HG03457 (cell line): Measurements from ENCODE around the gene NLK.
"Not testable (repeated sequence)": the region's sequence is repeated elsewhere in the genome, so short reads cannot be mapped to it uniquely, and the experiment has no call there.

Experiments
- ATAC-seq: cut with Tn5 transposase; IDR thresholded peaks from one replicate; pipeline ENCODE4 v1.9.1; 2021; ENCODE audit warnings: moderate number of reproducible peaks; ENCODE audit not compliant: unreplicated experiment

The NLK gene

DNA sequence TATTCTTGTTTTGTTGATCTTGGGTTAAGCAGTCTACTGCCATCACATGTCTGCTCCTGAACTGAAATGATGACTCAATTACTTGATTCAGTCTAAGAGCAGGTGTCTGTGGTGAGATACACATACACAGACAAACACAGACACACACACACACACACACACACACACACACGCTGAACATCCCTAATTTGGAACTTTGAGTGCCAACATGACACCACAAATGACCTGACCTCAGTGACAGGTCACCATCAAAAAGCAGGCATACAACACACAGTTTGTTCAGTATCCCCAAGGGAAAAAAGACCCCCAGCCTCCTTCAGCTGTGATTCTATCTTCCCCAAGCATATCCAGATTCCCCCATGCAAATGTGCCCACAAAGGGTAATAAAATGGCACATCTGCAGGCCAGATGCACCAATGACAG is 146.4 kb downstream of the NLK start:
- ATAC-seq = no peak

DNA sequence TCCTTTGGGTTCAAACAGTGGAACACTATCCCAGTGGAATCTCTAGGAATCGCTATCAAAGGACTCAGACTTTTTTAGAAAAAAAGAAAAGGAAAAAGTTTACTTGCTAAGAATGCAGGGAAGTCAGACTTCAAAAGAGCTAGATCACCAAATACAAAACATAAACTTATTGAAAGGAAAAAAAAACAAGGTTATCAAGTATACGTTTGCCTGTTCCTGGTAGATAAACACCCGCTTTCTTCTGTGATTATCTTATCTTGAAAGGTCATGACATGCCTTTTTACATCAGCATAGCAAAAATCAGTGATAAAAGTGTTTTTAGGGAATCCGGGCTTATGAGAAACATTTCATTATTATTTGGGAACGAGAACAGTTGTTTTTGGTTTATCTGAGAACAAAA is 147.2 kb downstream of the NLK start:
- no peak for ATAC-seq

DNA sequence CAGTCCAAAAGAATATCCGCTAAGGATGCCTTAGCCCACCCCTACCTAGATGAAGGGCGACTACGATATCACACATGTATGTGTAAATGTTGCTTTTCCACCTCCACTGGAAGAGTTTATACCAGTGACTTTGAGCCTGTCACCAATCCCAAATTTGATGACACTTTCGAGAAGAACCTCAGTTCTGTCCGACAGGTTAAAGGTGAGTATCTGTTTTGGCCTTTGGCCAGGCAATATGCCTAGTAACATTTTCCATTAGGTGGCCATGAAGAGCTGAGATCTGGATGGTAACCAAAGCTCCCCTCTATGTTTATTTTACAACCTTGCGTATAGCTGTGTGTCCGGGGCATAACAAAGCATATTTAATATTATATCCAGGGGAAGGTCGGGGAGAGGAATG is 148.5 kb downstream of the NLK start:
- ATAC-seq = no peak

DNA sequence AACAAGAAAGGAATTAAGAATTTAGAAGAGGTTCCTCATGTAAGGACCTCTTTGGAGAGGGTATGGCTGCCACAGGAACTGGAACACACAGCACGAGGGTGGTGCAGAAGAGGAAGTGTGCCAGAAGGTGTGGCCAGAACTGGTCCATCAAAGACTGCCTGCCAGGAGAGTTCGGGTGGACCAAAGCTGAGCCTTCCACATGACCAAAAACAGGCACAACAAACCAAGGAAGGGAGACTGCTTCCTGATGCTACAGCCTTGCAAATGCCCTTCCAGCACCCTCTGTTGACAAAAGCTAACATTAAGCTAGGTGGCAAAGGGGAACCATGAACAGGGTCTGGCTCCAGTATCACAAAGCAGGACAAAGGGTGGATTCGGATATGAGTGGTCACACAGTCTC is 150.8 kb downstream of the NLK start:
- ATAC-seq = no peak

DNA sequence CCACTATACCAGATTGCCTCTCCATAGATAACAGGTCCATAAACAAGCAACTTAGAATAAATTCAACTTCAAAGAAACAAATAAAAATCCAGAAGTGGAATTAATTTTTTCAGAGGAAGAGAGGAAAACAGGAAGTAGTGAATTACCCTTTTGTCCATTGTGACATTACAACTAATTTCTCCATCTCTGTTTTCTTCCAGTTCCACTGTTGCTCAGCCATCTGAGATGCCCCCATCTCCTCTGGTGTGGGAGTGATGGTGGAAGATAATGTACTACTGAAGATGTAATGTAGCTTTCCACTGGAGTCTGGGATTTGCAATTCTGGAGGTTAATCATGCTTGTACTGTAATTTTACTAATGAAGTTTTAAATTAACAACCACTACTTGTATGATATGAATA is 151.9 kb downstream of the NLK start:
- ATAC-seq = no peak

DNA sequence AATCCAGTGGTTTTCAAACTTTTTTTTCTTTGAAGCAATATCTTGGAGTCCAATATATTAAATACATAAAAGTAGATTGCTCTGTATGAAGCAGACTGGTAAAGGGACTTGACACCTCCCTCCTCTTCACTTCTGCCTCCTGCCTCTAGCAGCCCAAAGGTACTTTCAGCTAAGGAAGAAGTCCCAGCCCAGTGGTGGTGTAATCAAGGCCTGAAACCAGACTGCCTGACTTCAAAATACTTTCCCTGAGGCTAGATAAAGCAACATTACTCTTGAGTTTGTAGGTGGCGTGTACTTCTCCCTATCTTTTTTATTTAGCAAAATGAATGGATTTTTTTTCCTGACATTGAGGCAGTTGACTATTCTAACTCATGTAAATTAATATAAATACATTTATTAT is 154.2 kb downstream of the NLK start:
- ATAC-seq = no peak

DNA sequence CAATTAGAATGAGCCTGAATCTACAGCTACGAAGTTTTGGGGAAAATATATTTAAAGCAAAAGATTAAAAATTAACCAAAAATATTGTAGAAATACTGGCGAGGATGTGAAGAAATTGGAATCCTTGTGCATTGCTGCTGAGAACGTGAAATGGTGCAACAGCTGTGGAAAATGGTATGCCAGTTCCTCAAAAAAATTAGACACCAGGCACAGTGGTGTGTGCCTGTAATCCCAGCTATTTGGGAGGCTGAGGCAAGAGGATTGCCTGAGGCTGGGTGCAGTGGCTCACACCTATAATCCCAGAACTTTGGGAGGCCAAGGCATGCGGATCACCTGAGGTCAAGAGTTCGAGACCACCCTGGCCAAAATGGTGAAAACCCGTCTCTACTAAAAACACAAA is 156.6 kb downstream of the NLK start:
- no peak for ATAC-seq

DNA sequence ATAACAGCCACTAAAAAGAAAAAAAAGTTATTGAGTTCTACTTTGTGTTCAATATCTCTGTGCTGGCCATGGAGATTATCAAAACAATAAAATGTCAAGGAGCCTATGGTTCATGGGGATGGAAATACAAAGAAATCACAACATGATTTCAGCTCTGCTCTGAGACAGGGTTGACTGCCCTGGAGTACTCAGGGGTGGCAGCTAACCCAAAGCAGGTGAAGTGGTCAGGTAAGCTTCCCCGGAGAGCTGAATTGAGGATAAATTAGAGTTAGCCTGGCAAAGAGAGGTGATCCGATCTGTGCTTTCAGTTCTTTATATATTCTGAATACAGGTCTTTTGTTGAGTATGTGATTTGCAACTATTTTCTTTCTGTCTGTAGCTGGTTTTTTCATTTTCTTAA is 157.3 kb downstream of the NLK start:
- ATAC-seq = no peak

DNA sequence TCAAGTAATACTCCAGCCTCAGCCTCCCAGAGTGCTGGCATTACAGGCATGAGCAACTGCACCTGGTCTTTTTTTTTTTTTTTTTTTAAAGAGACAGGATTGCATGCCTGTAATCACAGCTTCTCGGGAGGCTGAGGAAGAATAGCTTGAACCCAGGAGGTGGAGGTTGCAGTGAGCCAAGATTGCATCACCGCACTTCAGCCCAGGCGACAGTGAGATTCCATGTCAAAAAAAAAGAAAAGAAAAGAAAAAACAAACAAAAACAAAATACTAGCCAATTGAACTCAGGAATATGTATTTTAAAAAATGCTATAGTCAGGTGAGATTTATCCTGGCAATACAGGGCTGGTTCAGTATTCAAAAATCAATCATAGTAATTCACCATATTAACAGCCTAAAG is 158.8 kb downstream of the NLK start:
- ATAC-seq = no peak

DNA sequence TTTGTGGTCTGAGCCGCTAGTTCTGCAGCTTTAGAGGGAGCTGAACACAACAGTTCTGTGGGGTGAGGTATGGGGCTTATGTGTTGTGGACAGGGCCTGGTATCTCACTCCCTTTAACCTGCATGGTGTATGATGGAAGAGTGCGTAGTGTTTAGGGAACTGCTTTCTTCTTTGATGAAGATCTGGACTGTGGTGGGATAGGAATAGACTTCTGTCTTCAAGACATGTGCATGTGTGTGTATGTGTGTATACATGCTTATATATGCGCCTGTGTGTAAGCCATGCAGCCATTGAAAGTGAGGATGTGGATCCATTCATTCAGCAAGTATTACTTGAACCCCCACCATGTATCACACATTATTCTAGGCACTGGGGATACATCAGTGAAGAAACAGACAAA is 161.8 kb downstream of the NLK start:
- no peak for ATAC-seq

DNA sequence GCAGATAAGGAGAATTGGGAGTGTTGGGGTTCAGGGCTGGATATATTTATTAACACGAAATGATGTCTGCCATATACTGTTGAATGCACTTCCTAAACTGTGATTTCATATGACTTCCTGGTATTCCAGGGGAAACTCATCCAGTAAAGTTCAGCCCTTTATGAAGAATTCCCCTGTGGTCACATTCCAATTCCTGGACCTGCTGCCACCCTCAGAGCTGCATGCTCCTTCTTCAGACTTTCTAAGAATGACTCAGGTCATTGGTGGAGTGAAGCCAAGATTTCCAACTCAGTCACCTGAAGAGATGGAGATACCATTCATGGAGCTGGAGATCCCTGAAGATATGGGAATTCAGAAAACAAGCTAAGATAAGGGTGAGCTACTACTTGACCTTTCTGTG is 162.3 kb downstream of the NLK start:
- ATAC-seq = no peak

DNA sequence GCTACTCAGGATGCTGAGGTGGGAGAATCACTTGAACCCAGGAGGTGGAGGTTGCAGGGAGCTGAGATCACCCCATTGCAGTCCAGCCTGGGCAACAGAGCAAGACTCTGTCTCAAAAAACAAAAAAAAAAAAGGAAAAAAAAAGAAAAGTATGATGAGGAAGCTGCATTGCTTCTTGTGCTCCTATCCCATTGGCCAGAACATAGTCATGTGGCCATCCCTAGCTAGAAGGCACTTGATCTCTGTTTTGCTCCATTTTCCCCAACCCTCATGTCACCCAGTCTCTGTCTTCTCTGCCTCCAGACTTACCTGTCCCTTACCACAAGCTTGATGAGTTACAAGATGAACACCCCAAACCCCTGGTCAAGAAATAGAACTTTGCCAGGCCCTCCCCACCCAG is 163.8 kb downstream of the NLK start:
- ATAC-seq = no peak

DNA sequence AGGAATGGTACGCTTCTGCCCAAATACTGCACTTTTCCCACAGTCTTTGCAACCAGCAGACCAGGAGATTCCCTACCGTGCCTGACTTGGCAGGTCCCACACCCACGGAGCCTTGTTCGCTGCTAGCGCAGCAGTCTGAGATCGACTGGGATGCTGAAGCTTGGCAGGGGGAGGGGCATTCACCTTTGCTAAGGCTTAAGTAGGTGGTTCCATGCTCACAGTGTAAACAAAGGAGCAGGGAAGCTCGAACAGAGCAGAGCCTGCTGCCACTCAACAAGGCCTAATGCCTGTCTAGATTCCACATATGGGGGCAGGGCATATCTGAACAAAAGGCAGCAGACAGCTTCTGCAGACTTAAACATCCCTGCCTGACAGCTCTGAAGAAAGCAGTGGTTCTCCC is 169.3 kb downstream of the NLK start:
- no peak for ATAC-seq

DNA sequence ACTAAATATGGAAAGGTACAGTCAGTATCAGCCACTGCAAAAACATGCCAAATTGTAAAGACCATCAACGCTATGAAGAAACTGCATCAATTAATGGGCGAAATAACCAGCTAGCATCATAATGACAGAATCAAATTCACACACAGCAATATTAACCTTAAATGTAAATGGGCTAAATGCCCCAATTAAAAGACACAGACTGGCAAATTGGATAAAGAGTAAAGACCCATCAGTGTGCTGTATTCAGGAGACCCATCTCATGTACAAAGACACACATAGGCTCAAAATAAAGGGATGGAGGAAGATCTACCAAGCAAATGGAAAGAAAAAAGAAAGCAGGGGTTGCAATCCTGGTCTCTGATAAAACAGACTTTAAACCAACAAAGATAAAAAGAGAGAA is 171.1 kb downstream of the NLK start:
- not testable (repeated sequence) for ATAC-seq

DNA sequence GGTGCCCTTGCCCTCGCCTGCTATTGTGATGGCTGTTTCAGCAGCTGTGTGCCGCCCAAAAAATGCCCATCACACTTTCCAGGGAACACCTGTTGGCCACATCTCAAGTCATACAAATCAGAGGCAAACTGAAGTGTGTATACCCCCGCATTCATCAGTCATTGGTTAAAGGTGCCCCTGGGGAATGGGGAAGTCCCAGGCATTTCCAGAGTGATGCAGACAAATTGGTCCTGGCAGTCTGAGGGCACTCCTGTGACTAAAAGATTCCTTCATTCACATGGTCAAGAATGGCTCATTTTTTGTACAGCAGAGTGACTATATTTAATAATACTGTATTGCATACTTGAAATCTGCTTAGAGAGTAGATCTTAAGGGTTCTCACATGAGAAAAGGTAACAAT is 173.6 kb downstream of the NLK start:
- ATAC-seq = no peak

DNA sequence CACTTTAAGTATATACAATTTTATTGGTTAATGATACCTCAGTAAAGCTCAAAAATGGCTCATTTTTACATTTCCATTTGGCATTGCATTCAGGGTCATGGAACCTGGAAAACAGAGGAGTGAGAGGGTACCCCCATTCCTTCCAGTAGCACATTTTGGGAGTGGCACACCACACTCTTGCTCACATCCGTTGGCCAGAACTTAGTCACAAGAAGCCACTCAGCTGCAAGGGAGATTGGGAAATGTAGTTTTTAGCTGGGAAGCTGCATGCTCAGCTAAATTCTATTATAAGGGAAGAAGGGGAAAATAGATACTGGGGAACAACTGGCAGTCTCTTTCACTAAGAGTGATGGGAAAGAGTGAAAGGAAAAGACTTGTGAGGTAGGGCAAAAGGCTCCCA is 174.1 kb downstream of the NLK start:
- no peak for ATAC-seq

DNA sequence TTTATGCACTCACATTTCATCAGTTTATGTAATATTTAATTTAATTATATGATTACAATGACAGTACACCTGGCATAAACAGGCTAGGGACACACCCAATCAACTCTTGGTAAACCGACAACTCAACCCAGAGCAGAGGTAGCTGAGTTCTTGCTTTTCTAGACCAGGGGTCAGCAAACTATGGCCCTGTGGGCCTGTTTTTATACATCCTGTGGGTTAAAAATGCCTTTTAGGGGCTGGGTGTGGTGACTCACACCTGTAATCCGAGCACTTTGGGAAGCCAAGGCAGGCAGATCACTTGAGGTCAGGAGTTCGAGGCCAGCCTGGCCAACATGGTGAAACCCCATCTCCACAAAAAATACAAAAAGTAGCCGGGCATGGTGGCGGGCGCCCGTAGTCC is 177.3 kb downstream of the NLK start:
- no peak for ATAC-seq

DNA sequence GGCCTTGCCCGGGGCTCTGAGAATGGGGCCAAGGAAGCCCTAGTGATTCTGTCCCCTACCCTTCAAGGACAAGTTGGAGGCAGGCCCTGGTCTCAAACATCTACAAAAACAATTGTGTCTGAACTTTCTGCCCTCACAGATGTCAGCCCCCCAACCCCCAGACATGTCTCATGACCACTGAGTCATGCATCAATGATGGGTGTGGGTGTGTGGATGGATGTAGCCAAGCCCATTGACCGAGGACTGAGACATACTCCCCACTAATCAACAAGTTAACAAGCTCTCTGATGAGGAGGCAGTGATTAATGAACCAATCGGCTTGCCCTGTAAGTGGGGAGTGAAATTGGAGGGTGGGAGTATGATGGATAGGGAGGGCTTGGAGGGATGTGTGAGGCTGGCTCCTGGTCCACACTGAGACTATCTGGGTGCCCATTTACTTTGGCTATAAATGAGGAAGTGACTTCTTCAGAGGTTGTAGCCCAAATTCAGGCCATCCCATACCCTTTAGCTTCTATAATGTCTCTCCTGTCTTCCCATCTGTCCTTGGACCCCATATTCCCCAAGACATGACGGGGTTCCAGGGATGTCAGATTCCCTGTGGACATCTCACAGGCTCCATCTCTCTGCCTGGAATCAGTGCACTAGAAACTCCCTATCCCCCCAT is 179.4 kb downstream of the NLK start:
- no peak for ATAC-seq

DNA sequence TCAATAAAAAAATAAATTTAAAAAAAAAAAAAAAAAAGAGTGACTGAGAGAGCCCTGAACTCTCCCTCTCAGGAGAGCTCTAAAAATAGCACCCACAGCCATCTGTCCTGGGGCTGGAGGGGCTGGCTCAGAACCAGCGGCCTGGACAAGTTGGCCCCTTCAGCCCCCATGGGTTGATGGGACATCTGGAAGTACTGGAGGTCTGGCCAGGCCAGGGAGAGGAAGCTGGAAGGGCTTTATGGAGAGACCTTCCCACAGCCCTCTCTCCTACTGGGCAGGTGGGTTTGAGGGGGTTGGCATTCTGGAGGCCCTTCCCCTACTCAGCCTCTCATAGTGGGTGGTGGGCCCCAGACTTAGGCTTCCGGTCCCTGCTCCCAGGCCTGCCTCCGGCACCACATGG is 182.8 kb downstream of the NLK start:
- no peak for ATAC-seq

DNA sequence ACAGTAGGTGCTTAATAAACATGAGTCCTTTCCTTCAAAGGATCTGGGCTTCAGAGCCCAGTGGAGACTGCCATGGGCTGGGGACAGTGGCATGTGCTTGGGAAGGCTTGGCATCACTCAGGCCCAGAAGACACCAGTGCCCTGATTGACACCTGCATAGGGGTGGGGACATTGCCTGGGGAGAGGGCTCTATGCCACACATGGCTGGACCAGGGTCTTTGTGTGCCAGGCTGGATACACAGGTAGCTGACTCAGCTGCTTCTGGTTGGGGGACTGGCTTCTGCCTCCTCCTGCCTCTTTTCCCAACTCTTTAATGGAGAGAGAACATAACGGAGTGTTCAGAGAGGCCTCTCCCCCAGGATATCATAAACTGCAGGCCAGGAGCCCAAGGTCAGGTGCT is 183.4 kb downstream of the NLK start:
- no peak for ATAC-seq

DNA sequence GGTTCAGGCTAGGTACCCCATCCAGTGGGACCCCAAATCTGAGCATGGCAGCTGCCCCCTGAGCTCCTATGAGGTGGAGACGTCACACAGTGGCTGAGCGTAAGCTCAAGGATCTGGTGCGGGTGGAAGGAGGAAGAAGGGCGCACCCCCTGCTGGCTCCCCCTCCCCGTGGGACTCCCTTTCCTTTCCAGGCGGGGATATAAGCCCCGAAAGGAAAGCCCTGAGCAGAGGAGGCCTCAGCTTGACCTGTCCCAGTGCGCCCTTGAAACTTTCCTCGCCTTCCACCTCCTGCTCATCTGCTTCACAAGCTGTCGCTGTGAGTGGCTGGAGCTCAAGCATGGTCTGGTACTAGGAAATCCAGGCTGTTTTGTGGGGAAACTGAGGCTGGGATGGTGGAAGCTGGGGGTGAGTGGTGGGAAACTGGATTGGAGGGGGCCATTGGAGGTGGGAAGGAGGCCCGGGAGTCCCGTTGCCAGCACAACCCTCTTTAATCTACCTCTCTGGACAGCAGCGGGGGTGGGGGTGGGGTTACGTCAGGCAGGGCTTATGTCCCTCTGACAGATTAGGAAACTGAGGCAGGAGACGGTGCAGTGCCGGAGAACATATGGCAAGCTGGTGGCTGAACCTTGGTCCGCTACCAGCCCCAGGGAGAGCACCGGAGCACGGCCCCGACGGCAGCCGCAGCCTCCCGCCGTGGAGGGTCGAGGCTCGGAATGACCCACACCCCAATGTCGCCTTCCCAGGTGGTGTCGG is 184.3 kb downstream of the NLK start:
- no peak for ATAC-seq

DNA sequence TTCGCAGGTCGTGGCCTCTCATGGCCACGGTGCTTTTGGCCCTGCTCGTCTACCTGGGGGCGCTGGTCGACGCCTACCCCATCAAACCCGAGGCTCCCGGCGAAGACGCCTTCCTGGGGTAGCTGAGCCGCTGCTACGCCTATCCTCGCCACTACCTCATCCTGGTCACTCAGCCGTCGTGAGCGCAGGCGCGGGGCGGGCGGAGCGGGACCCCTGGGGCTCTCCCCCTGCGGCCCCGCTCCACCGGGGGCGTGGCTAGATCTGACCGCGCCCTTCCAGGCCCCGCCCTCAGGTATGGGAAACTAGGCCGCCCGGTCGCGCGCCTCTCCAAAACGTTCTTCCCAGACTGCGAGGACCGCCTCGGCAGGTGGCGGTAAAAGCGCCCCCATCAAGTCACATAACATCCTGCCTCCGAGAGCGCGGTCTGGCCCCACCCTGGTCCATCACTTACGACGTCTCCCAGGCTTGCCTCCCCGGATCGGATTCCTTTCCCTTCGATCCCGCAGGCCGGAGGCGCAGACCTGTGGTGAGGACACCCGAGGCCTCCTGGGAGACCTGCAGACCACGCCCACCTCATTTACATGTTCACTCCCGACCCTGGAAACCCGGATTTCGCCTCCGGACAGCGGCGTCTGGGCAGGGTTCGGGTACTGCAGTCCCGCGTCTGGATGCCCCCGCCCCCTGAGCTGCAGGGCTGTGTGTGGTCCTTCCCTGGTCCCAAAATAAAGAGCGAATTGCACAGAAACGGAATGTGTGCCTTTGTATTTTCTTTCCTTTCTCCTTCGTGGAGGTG is 185.0 kb downstream of the NLK start:
- ATAC-seq = no peak
